Skeletal muscle tissue (tissue), 4 donors: Measurements from ENCODE around the gene PTPRQ. TPM values are rescaled to one million over a fixed set of nuclear protein-coding genes. Genes with fewer than 3 reads are reported as not detected.
"Not testable (repeated sequence)": the region's sequence is repeated elsewhere in the genome, so short reads cannot be mapped to it uniquely, and the experiment has no call there.

ENCODE experiments used
- H3K27ac ChIP-seq: one replicate; pipeline ENCODE4 v1.7.0; 2013; ENCODE audit warnings: mild to moderate bottlenecking, low read depth, low read length, inconsistent platforms
- H3K27me3 ChIP-seq, 3 donors: one replicate each; pipeline ENCODE4 v1.7.0; 2013; ENCODE audit warnings: low read length in 3 of 3; ENCODE audit not compliant: control insufficient read depth in 3 of 3, insufficient read depth in 3 of 3
- H3K36me3 ChIP-seq, 3 donors: one replicate each; pipeline ENCODE4 v1.7.0; 2013; ENCODE audit warnings: low read length in 3 of 3; ENCODE audit not compliant: control insufficient read depth in 3 of 3, insufficient read depth in 3 of 3
- H3K4me1 ChIP-seq, 3 donors: one replicate each; pipeline ENCODE4 v1.7.0; 2013; ENCODE audit warnings: low read length in 3 of 3, mild to moderate bottlenecking in 3 of 3; ENCODE audit not compliant: control insufficient read depth in 3 of 3, insufficient read depth in 3 of 3
- H3K4me3 ChIP-seq, 3 donors: one replicate each; pipeline ENCODE4 v1.7.0; 2013; ENCODE audit warnings: low read length in 3 of 3
- H3K9ac ChIP-seq, 3 donors: one replicate each; pipeline ENCODE4 v1.7.0; 2013; ENCODE audit warnings: low read length in 3 of 3, mild to moderate bottlenecking in 3 of 3, moderate library complexity in 2 of 3, low read depth in 1 of 3
- H3K9me3 ChIP-seq, 3 donors: one replicate each; pipeline ENCODE4 v1.7.0; 2013; ENCODE audit warnings: low read length in 3 of 3; ENCODE audit not compliant: control insufficient read depth in 3 of 3
- total RNA-seq: library from RNA; depleted of rRNA; stranded (reverse); fragments of >200 nt; gene quantifications from one replicate; pipeline ENCODE4 v1.2.3, GENCODE V29; 2014
- donor health status: Osteomylitis.

The PTPRQ gene
- total RNA-seq, 1 donor from 2014 or later, result 3.7 TPM

DNA sequence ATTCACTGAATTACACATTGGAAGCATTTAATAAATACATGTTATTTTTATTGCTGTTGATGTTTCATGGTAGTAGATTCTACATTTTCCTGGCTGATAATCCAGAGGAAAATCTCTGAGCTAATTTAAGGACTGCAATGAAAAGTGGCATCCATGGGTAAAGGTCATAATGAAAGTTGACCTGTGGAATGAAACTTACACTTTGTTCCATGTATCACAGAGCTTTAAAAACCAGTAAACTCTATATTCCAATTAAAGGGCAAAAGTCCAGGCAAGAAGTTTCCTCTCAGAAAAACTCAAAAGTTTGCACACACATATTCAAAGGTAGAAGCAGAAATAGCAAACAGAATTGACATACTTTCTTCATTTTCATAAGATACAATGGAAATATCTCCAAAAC is 218.6 kb downstream of the PTPRQ start:
- no peak overlapping the region for H3K4me3 ChIP-seq
- H3K9ac ChIP-seq, result no peak overlapping the region
- H3K36me3 ChIP-seq, result no peaks in the 10 kb centered on the region
- peaks cover 0 to 7% (median 0%) of the 10 kb centered on the region in 3 donors for H3K4me1 ChIP-seq
- no peaks in the 10 kb centered on the region for H3K27me3 ChIP-seq
- no peak overlapping the region for H3K27ac ChIP-seq
- H3K9me3 ChIP-seq, result no peaks in the 10 kb centered on the region

DNA sequence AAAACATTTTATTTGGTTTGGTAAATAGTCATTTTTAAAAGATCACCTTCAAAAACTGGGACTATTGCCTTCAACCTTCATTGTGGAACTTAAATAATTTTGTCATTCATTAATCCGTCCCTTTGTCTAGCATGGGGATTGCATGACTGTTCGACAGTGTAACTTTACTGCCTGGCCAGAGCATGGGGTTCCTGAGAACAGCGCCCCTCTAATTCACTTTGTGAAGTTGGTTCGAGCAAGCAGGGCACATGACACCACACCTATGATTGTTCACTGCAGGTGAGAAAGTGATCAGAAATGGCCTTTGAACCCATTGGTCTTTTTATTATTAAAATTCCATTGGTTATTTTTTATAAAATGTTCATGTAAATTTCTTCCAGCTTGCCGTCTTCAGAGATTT is 226.2 kb downstream of the PTPRQ start:
- Histone ChIP-seq H3K9ac (no peak overlapping the region), H3K27ac (no peak overlapping the region), H3K4me1 (peaks cover 2 to 8% (median 7%) of the 10 kb centered on the region in 3 donors), H3K4me3 (no peak overlapping the region), H3K36me3 (no peaks in the 10 kb centered on the region), H3K9me3 (no peaks in the 10 kb centered on the region), H3K27me3 (no peaks in the 10 kb centered on the region)

DNA sequence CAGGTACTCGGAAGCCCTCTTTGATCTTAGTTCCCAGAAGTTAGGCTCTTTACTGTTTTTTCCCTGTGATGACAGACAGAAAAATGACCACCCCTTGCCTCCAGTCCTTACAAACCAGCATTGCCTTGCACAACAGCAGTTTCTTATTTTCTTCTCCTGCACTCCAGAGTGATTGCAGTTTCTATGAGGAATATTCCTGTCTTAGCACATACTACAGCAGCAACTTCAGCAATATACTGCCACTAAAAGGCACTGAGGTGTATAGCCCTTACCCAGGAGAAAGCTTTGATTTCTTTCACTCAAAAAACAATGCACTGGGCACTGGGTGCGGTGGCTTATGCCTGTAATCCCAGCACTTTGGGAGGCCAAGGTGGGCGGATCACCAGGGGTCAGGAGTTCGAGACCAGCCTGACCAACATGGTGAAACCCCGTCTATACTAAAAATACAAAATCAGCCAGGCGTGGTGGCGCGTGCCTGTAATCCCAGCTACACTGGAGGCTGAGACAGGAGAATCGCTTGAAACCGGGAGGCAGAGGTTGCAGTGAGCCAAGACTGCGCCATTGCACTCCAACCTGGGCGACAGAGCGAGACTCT is 232.1 kb downstream of the PTPRQ start:
- Histone ChIP-seq H3K4me3 (peak overlapping the region in 1 of 3 donors; percentile 33), H3K9ac (peak overlapping the region in 1 of 3 donors; percentile 16), H3K27ac (peak overlapping the region; percentile 78), H3K4me1 (peaks cover 2 to 23% (median 16%) of the 10 kb centered on the region in 3 donors)
- not testable (repeated sequence) for H3K27me3 ChIP-seq, H3K9me3 ChIP-seq, H3K36me3 ChIP-seq

DNA sequence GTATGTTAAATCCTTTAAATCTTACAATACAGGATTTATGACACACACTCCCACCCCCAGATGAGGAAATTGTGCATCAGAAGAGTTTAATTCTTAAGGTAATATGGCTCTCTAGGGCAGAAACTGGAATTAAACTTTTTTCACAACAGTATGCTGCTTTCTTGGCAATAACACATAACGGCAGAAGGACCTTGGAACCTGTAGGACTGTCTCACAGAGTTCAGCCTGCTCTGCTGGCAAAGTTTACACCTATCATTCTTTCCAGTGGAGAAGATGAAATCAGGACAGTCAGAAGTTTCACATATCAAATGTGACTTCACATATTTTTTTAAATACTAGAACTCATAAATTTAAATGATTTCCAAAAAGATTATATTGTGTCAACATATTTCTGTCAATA is 232.8 kb downstream of the PTPRQ start:
- Histone ChIP-seq H3K4me3 (peak overlapping the region in 1 of 3 donors; percentile 33), H3K27ac (peak overlapping the region; percentile 78), H3K27me3 (no peaks in the 10 kb centered on the region), H3K9me3 (no peaks in the 10 kb centered on the region), H3K9ac (peak overlapping the region in 1 of 3 donors; percentile 24), H3K36me3 (no peaks in the 10 kb centered on the region), H3K4me1 (peaks cover 2 to 23% (median 18%) of the 10 kb centered on the region in 3 donors)

DNA sequence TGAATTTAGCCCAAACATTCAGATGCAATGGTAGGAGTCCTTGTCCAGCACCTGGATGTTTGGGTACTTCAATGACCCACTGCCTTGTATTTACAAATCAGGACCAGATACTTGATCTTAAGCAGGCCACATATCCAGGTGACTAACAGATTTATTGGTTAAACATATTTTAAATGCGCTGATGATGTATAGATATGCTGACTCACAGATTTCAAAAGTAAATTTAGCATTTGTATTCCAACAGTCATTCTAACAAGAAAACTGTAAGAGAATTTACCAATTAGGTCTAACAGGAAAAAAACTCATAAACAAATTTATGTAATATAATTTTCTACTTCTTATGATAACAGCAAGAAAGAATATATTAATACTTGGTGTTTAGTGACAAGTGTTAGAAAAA is 234.0 kb downstream of the PTPRQ start:
- Histone ChIP-seq H3K4me1 (peaks cover 2 to 23% (median 18%) of the 10 kb centered on the region in 3 donors), H3K9ac (no peak overlapping the region), H3K27me3 (no peaks in the 10 kb centered on the region), H3K36me3 (no peaks in the 10 kb centered on the region), H3K9me3 (no peaks in the 10 kb centered on the region), H3K27ac (peak overlapping the region; percentile 78), H3K4me3 (no peak overlapping the region)

DNA sequence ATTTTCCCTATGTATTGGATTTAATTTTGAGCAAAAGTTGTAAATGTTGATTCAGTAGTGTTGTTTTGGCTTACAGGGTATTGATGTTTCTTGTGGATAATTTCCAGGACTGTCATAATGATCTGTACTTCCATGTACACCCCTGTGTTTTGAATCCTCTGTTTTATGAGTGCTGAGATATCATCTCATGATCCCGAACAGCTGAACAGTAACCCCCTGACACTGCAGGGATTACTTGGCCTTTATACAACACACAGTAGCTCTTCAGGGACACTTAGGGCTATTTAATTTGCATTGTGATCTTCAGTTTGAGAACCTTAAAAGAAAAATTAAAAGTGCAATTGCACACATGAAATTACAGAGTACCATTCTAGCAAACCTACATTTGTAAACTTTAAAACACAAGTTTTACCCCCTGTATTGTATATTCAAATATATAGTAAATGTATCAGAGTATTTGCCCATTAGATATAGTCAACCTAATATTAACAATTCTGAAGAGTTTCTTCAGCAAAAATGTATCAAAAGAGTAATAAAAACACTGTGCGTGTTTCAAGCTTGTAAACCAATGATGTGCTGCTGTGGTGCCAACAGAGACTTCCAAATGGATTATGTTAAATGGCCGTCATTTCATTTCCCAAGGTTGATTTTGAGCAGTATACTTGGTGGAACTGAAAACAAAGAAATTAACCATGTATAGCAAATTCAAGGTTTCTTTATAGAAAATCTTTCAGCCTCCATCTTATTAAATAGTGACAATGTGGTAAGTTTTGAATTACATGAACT is 235.5 kb downstream of the PTPRQ start:
- no peak overlapping the region for H3K9ac ChIP-seq
- H3K4me3 ChIP-seq, result no peak overlapping the region
- H3K36me3 ChIP-seq, result no peaks in the 10 kb centered on the region
- peak overlapping the region; percentile 78 for H3K27ac ChIP-seq
- no peaks in the 10 kb centered on the region for H3K9me3 ChIP-seq
- H3K4me1 ChIP-seq, result peaks cover 7 to 20% (median 19%) of the 10 kb centered on the region in 3 donors
- no peaks in the 10 kb centered on the region for H3K27me3 ChIP-seq

DNA sequence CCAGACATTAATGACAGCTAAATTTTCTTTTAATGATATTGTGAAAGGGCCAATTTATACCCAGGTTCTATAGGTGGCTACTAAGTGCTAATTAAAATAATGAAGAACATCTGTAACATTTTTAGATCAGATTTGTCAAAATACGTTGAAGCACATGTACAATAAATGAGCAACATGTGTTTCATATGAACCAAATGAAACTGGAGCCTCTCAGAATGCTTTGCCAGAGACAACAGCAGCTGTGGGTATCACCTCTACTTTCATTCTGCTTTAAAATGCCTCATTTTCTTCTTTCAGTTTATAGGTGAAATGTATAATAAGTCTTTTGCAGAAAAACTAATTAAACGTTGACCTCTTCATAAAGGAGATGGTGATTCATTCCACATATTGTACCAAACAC is 237.3 kb downstream of the PTPRQ start:
- Histone ChIP-seq H3K27ac (peak overlapping the region; percentile 68), H3K4me3 (peak overlapping the region in 1 of 3 donors; percentile 26), H3K4me1 (peaks cover 5 to 12% (median 7%) of the 10 kb centered on the region in 3 donors), H3K9me3 (no peaks in the 10 kb centered on the region), H3K36me3 (no peaks in the 10 kb centered on the region), H3K9ac (peak overlapping the region; percentile 12 to 36 (median 33)), H3K27me3 (no peaks in the 10 kb centered on the region)

DNA sequence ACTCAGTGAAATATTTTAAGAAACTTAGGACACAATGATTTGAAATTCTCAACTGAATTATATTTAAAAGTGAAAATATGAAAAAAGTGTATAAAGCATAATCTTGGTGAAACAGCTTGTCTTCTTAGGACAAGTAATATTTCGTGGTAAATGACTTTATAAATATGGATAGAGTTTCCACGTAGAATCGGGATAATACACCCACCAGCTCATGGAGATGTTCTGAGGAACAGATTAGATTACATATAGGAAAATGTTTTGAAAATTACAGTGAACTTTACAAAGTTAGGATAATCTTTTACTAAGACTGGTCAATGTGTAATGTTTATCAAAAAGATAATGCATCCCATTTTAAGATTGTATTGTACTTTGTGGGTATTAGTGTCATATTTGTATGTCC is 237.8 kb downstream of the PTPRQ start:
- Histone ChIP-seq H3K27me3 (no peaks in the 10 kb centered on the region), H3K36me3 (no peaks in the 10 kb centered on the region), H3K4me3 (peak overlapping the region in 2 of 3 donors; percentile 13 to 26), H3K27ac (peak overlapping the region; percentile 68), H3K9ac (peak overlapping the region; percentile 12 to 36 (median 33)), H3K4me1 (peaks cover 2 to 10% (median 5%) of the 10 kb centered on the region in 3 donors), H3K9me3 (no peaks in the 10 kb centered on the region)

DNA sequence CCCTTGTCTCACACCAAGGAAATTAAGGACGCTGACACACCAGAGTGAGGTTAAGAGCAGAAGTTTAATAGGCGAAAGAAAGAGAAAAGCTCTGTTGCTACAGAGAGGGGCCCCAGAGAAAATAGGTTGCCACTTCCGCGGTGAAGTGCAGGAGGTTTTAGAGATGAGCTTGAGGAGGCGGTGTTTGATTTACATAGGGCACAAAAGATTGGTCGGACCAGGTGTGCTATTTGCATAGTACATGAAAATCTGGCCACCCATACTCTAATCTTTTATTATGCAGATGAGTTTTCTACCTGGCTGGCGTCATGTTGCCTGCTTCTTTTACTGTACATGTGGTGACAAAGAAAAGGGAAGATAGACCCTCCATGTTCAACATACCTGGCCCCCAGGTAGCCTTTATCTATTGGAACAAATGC is 240.1 kb downstream of the PTPRQ start:
- Histone ChIP-seq H3K36me3 (no peaks in the 10 kb centered on the region), H3K27me3 (no peaks in the 10 kb centered on the region), H3K4me3 (no peak overlapping the region), H3K27ac (no peak overlapping the region), H3K9ac (no peak overlapping the region), H3K9me3 (peaks cover 0 to 2% (median 0%) of the 10 kb centered on the region in 3 donors), H3K4me1 (peaks cover 0 to 7% (median 5%) of the 10 kb centered on the region in 3 donors)

DNA sequence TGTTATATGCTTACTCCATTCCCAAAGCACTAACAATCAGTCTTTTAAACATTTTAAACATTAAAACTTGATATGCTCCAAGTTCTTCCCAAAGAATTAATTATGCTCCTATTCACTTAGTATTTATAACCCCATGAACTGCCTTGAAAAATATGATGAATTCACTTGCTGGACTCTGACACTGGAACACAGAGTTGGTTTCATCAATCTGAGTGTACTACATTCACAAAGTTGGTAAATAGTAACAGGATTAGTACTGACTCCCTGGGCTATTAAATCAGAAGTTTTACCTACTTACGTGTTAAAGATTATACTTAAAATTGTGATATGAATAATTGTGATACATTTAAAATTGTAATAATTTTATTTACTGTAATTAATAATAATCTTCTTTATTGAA is 246.1 kb downstream of the PTPRQ start:
- Histone ChIP-seq H3K9ac (no peak overlapping the region), H3K9me3 (peaks cover 0 to 2% (median 0%) of the 10 kb centered on the region in 3 donors), H3K27ac (no peak overlapping the region), H3K4me3 (no peak overlapping the region), H3K4me1 (peaks cover 6 to 9% (median 6%) of the 10 kb centered on the region in 3 donors), H3K27me3 (no peaks in the 10 kb centered on the region), H3K36me3 (no peaks in the 10 kb centered on the region)
